Mesenchymal stem cell (in vitro differentiated cells and primary cell): Measurements from ENCODE around the gene BIRC6.

Experiments
- DNase-seq: peaks from one replicate; pipeline ENCODE4 v3.0.0-alpha.2; 2013
- H2AFZ ChIP-seq: one replicate; pipeline ENCODE4 v1.6.1; 2013; ENCODE audit warnings: low read depth, mild to moderate bottlenecking, control low read depth, inconsistent platforms, low read length, moderate library complexity
- H2AK5ac ChIP-seq: 2 replicates; pipeline ENCODE4 v1.6.1; 2013; ENCODE audit warnings: low read length, moderate library complexity, mild to moderate bottlenecking, inconsistent platforms; ENCODE audit not compliant: severe bottlenecking
- H2BK120ac ChIP-seq: one replicate; pipeline ENCODE4 v1.6.1; 2013; ENCODE audit warnings: low read depth, mild to moderate bottlenecking, inconsistent platforms, low read length, moderate library complexity
- H2BK12ac ChIP-seq, 2 experiments: one replicate each; pipeline ENCODE4 v1.6.1; 2013; ENCODE audit warnings: inconsistent platforms in 2 of 2, low read length in 2 of 2, mild to moderate bottlenecking in 2 of 2, moderate library complexity in 2 of 2, control low read depth in 1 of 2
- H2BK15ac ChIP-seq: one replicate; pipeline ENCODE4 v1.6.1; 2013; ENCODE audit warnings: mild to moderate bottlenecking, low read depth, inconsistent platforms; ENCODE audit not compliant: poor library complexity, severe bottlenecking
- H2BK5ac ChIP-seq: 2 replicates; pipeline ENCODE4 v1.6.1; 2013; ENCODE audit warnings: low read depth, mild to moderate bottlenecking, low read length, control low read depth, inconsistent platforms; ENCODE audit not compliant: poor library complexity, severe bottlenecking
- H3K14ac ChIP-seq, 2 experiments: one replicate each; pipeline ENCODE4 v1.6.1; 2013; ENCODE audit warnings: inconsistent platforms in 2 of 2, low read length in 2 of 2, control low read depth in 1 of 2, mild to moderate bottlenecking in 1 of 2, moderate library complexity in 1 of 2
- H3K18ac ChIP-seq, 2 experiments: one replicate each; pipeline ENCODE4 v1.6.1; 2013; ENCODE audit warnings: inconsistent platforms in 2 of 2, low read length in 2 of 2, control low read depth in 1 of 2, low read depth in 1 of 2, mild to moderate bottlenecking in 1 of 2
- H3K23ac ChIP-seq, 2 experiments: one replicate each; pipeline ENCODE4 v1.6.1; 2013; ENCODE audit warnings: inconsistent platforms in 2 of 2, low read length in 2 of 2, mild to moderate bottlenecking in 2 of 2, moderate library complexity in 2 of 2, control low read depth in 1 of 2
- H3K27ac ChIP-seq: 2 replicates; pipeline ENCODE4 v1.5.1; 2013; ENCODE audit warnings: mild to moderate bottlenecking, moderate library complexity, low read length, control low read depth, inconsistent platforms; ENCODE audit not compliant: poor library complexity, severe bottlenecking
- H3K27me3 ChIP-seq, 2 experiments: 2 replicates each; pipeline versions ENCODE4 v1.6.1 to v1.7.0; 2013; ENCODE audit warnings: low read length in 2 of 2, mild to moderate bottlenecking in 2 of 2, moderate library complexity in 2 of 2, control low read depth in 1 of 2, inconsistent platforms in 1 of 2; ENCODE audit not compliant: control insufficient read depth in 1 of 2, insufficient read depth in 1 of 2
- H3K36me3 ChIP-seq, 2 experiments: 2 replicates each; pipeline versions ENCODE4 v1.6.1 to v1.7.0; 2013; ENCODE audit warnings: low read length in 2 of 2, control low read depth in 1 of 2, inconsistent platforms in 1 of 2, low read depth in 1 of 2, mild to moderate bottlenecking in 1 of 2; ENCODE audit not compliant: insufficient read depth in 2 of 2, control insufficient read depth in 1 of 2
- H3K4ac ChIP-seq, 2 experiments: one replicate each; pipeline ENCODE4 v1.6.1; 2013; ENCODE audit warnings: inconsistent platforms in 2 of 2, low read length in 2 of 2, mild to moderate bottlenecking in 2 of 2, moderate library complexity in 2 of 2, control low read depth in 1 of 2, low read depth in 1 of 2
- H3K4me1 ChIP-seq: 2 replicates; pipeline ENCODE4 v1.6.1; 2013; ENCODE audit warnings: low read depth, low read length, control low read depth; ENCODE audit not compliant: control insufficient read depth, insufficient read depth
- H3K4me2 ChIP-seq: 2 replicates; pipeline ENCODE4 v1.6.1; 2013; ENCODE audit warnings: low read length, mild to moderate bottlenecking, inconsistent platforms; ENCODE audit not compliant: poor library complexity, severe bottlenecking
- H3K4me3 ChIP-seq, 2 experiments: 2 replicates each; pipeline versions ENCODE4 v1.5.1 to v1.7.0; 2013; ENCODE audit warnings: low read length in 2 of 2, mild to moderate bottlenecking in 2 of 2, control low read depth in 1 of 2, low read depth in 1 of 2; ENCODE audit not compliant: insufficient read depth in 1 of 2
- H3K79me1 ChIP-seq: replicated peaks from 2 replicates; pipeline ENCODE4 v1.6.1; 2013; ENCODE audit warnings: mild to moderate bottlenecking, control low read depth, low read length, inconsistent platforms; ENCODE audit not compliant: poor library complexity, severe bottlenecking
- H3K9ac ChIP-seq: 2 replicates; pipeline ENCODE4 v1.7.0; 2013; ENCODE audit warnings: mild to moderate bottlenecking, low read length, moderate library complexity
- H3K9me3 ChIP-seq: 2 replicates; pipeline ENCODE4 v1.7.0; 2013; ENCODE audit warnings: mild to moderate bottlenecking, low read length; ENCODE audit not compliant: control insufficient read depth
- H4K8ac ChIP-seq: one replicate; pipeline ENCODE4 v1.6.1; 2013; ENCODE audit warnings: inconsistent platforms, mild to moderate bottlenecking, low read length, moderate library complexity
- H4K91ac ChIP-seq: one replicate; pipeline ENCODE4 v1.6.1; 2013; ENCODE audit warnings: mild to moderate bottlenecking, low read length, inconsistent platforms
- WGBS: methylation state at CpG from one replicate; pipeline ENCODE4 v1.1.7; 2013; ENCODE audit warnings: mixed read lengths; 5-methylcytosine and 5-hydroxymethylcytosine counted together

Gene BIRC6

GRCh38 chr2:32472605-32473004 is 115.8 kb downstream of the BIRC6 start:
- Histone ChIP-seq H3K4me2 (no peak overlapping the region), H3K27me3 (no peaks in the 10 kb centered on the region), H3K4ac (no peak overlapping the region), H2AK5ac (no peak overlapping the region), H3K36me3 (peaks cover 2 to 85% of the 10 kb centered on the region in 2 experiments), H2BK15ac (no peak overlapping the region), H2AFZ (no peak overlapping the region), H3K18ac (no peak overlapping the region), H2BK5ac (no peak overlapping the region), H2BK12ac (no peak overlapping the region), H3K14ac (no peak overlapping the region), H4K91ac (no peak overlapping the region), H3K4me3 (no peak overlapping the region), H3K79me1 (peaks cover 10% of the 10 kb centered on the region), H3K23ac (no peak overlapping the region), H2BK120ac (no peak overlapping the region), H3K9ac (no peak overlapping the region), H4K8ac (no peak overlapping the region), H3K4me1 (no peaks in the 10 kb centered on the region), H3K27ac (no peak overlapping the region), H3K9me3 (no peaks in the 10 kb centered on the region)
- 66% methylated on average over 3 of the region's 3 CpGs for WGBS
- DNase-seq, result no peak

DNA sequence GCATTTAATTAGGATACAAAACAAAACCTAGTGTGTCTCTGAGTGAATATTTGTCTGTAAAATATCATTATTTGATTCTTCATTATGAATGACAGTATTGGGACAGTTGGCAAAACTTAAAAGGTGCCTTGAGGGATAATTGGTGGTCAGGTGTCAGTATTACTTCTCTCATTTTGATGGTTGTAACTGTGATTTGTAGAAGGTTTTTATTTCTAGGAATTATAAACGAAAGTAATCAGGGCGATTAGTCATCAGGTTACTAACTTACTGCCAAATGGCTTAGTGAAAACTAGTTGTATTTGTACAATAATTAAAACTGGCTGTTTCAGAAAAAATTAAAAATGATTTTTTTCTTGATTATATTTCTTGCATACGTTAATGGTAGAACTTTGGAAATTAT is 117.6 kb downstream of the BIRC6 start:
- H3K27me3 ChIP-seq, result no peaks in the 10 kb centered on the region
- H3K18ac ChIP-seq, result no peak overlapping the region
- H3K9me3 ChIP-seq, result no peaks in the 10 kb centered on the region
- H3K4me1 ChIP-seq, result peaks cover 1% of the 10 kb centered on the region
- peaks cover 6% of the 10 kb centered on the region for H3K79me1 ChIP-seq
- DNase-seq, result no peak
- H3K14ac ChIP-seq, result no peak overlapping the region
- H3K4me2 ChIP-seq, result no peak overlapping the region
- H2AK5ac ChIP-seq, result no peak overlapping the region
- no peak overlapping the region for H2BK12ac ChIP-seq
- no peak overlapping the region for H2BK15ac ChIP-seq
- no peak overlapping the region for H3K9ac ChIP-seq
- H4K91ac ChIP-seq, result no peak overlapping the region
- no peak overlapping the region for H3K4ac ChIP-seq
- no peak overlapping the region for H3K27ac ChIP-seq
- H3K36me3 ChIP-seq, result peaks cover 5 to 83% of the 10 kb centered on the region in 2 experiments
- 93% methylated on average over 3 of the region's 3 CpGs for WGBS
- H3K4me3 ChIP-seq, result no peak overlapping the region
- no peak overlapping the region for H2BK120ac ChIP-seq
- H4K8ac ChIP-seq, result no peak overlapping the region
- H2AFZ ChIP-seq, result no peak overlapping the region
- H2BK5ac ChIP-seq, result no peak overlapping the region
- H3K23ac ChIP-seq, result no peak overlapping the region

- H2BK15ac ChIP-seq, result no peak overlapping the region
Observed at GRCh38 chr2:32478889-32479620, 122.2 kb downstream of the BIRC6 start.

GRCh38 chr2:32479993-32480392 is 123.2 kb downstream of the BIRC6 start:
- Histone ChIP-seq H3K9ac (no peak overlapping the region), H2AFZ (no peak overlapping the region), H3K4me1 (peaks cover 4% of the 10 kb centered on the region), H2BK5ac (no peak overlapping the region), H3K23ac (no peak overlapping the region), H3K27me3 (no peaks in the 10 kb centered on the region), H4K8ac (no peak overlapping the region), H3K18ac (no peak overlapping the region), H2BK15ac (no peak overlapping the region), H3K14ac (no peak overlapping the region), H3K4me3 (no peak overlapping the region), H3K4me2 (no peak overlapping the region), H2BK12ac (no peak overlapping the region), H3K27ac (no peak overlapping the region), H4K91ac (no peak overlapping the region), H3K79me1 (peaks cover 7% of the 10 kb centered on the region), H3K9me3 (no peaks in the 10 kb centered on the region), H3K36me3 (peaks cover 12 to 78% of the 10 kb centered on the region in 2 experiments), H3K4ac (no peak overlapping the region), H2BK120ac (no peak overlapping the region), H2AK5ac (no peak overlapping the region)
- no peak for DNase-seq
- WGBS, result 97% methylated on average over 4 of the region's 5 CpGs

More at GRCh38 chr2:32478889-32479620, 122.2 kb downstream of the BIRC6 start:
- H3K4me2 ChIP-seq, result no peak overlapping the region
- H3K79me1 ChIP-seq, result peaks cover 7% of the 10 kb centered on the region
- H3K23ac ChIP-seq, result no peak overlapping the region
- no peak overlapping the region for H4K8ac ChIP-seq
- no peaks in the 10 kb centered on the region for H3K9me3 ChIP-seq
- no peak overlapping the region for H2AK5ac ChIP-seq
- 96% methylated on average over 5 of the region's 8 CpGs for WGBS
- no peak overlapping the region for H3K14ac ChIP-seq
- no peak overlapping the region for H2BK120ac ChIP-seq
- H3K4ac ChIP-seq, result no peak overlapping the region
- H3K4me1 ChIP-seq, result peaks cover 2% of the 10 kb centered on the region
- DNase-seq, result no peak
- H3K9ac ChIP-seq, result peak overlapping the region; percentile 36
- no peak overlapping the region for H2BK5ac ChIP-seq
- H3K27me3 ChIP-seq, result no peaks in the 10 kb centered on the region
- H3K36me3 ChIP-seq, result peaks cover 9 to 81% of the 10 kb centered on the region in 2 experiments
- no peak overlapping the region for H2BK12ac ChIP-seq
- no peak overlapping the region for H3K18ac ChIP-seq
- no peak overlapping the region for H2AFZ ChIP-seq
- H4K91ac ChIP-seq, result no peak overlapping the region
- no peak overlapping the region for H3K4me3 ChIP-seq
- H3K27ac ChIP-seq, result peak overlapping the region; percentile 33
